ENCODE data around the gene AFAP1L2. TPM values are rescaled to one million over a fixed set of nuclear protein-coding genes. Genes with fewer than 3 reads are reported as not detected.

AFAP1L2 gene
- total RNA-seq, 1 donor from 2014 or later, result 17.9 TPM

DNA sequence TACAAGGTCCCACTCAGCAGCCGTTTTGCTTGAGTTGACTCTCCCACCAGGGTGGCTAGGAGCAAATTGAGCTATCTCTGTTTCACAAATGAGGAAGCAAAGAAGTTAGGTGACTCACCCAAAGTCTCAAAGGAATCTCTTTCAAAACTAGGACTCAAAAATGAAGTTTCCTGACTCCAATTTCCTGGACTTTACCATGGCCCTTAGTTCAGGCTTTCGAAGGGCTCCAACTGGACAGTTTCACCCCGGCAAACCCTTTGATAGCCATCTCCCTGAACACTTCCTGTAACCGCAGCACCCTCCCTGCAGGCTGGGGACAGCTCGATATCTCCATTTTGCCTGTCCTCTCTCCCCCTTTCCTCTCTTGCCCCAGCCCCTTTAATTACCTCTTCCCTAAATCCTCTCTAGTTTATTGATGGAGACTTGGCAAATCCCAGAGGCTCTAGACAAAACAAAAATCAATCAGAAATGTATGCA is 4.7 kb upstream of the AFAP1L2 start:
- no peak for DNase-seq (ENCODE audit: low spot score)

- DNase-seq (ENCODE audit: low spot score), result no peak
These were observed 4.0 kb upstream of the AFAP1L2 start for GRCh38 chr10:114408112-114408967.

- no peak for DNase-seq (ENCODE audit: low spot score)
These were observed 2.2 kb upstream of the AFAP1L2 start for GRCh38 chr10:114406455-114406854.

- DNase-seq (ENCODE audit: low spot score), result no peak
These were observed 679 bp upstream of the AFAP1L2 start for GRCh38 chr10:114405011-114405350.

DNA sequence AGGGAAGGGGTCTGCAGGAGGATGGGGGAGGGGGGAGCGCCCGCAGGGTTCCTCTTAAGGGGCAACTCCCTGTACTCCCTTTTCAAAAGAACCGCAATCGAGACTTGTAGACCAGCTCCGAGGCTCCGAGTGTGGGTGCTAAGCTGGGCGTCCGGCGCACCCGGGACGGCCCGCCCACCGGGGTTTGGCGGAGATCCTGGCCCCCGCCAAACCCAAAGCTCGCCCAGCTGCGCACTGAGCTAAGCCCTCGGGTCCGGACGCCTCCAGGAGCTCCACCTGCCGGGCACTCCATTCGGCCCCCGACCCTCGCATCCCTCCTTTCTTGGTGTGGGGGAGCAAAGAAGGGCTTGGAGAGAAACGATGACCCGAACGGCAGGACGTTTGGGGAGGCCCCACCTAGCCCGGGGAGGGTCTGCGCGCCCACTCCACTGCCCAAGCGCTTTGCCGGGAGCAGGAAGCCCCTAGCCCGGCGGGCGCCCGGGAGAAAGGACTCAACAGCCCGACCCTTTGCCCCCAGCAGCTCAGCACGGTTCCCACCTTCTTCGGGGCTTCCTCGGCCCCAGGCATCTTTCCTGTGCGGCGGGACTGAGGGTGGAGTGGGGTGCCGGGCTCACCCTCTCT is 651 bp downstream of the AFAP1L2 start:
- no peak for DNase-seq (ENCODE audit: low spot score)

DNA sequence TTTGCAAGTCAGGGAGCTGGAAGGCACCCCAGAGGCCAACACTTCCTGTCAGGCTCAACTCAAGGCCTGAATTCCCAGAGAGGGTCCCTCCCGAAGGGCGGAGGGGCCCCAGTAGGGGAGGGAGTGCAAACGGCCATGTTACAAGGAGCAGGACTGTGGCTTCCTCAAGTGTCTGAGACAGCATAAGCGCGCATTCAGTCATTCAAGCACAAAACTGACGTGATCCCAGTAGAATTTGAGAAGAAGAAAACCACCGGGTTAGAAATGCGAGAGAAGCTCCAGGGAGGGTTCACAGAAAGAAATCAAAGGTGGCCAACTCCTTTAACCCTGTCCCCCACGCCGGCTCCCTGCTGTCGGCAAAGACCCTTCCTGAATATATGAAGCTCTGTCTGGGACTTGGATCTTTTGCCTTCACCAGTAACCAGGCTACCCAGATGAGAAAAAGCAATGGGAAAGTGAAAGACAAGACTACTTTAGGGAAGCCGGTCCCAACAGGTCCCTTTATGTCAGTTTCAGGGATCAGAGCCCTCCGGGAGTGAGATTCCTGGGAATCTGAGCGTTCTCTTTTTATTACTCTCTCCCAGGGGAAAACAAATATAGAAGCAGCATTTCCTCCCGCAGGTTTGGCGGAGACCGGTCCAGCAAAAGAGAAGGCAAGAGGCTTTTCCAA is 1.3 kb downstream of the AFAP1L2 start:
- no peak for DNase-seq (ENCODE audit: low spot score)

GRCh38 chr10:114402233-114402632 is 2.1 kb downstream of the AFAP1L2 start:
- DNase-seq (ENCODE audit: low spot score), result no peak

GRCh38 chr10:114401195-114401791 is 3.0 kb downstream of the AFAP1L2 start:
- peak; percentile 79 for DNase-seq (ENCODE audit: low spot score)

DNA sequence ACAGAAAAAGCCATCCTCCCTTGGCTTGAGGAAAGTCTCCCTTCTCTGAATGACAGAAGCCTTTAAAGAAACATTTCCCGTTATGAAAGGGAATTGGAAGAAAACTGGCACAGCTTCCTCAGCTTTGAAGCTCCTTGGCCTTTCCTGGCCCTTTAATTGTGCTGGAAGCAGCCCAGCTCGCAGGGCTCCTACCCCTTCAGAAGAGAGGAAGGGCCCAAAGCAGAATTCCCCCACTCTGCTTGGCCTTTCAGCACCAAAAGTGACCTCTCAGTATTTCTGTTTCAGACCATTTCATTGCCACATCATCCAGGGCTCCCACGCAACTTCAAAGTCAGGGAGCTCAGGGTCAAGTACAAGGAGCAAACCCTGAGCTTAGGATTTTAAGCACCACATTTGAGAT is 4.2 kb downstream of the AFAP1L2 start:
- DNase-seq (ENCODE audit: low spot score), result no peak

- DNase-seq (ENCODE audit: low spot score), result no peak
These were observed 4.7 kb downstream of the AFAP1L2 start for GRCh38 chr10:114399576-114399975.

DNA sequence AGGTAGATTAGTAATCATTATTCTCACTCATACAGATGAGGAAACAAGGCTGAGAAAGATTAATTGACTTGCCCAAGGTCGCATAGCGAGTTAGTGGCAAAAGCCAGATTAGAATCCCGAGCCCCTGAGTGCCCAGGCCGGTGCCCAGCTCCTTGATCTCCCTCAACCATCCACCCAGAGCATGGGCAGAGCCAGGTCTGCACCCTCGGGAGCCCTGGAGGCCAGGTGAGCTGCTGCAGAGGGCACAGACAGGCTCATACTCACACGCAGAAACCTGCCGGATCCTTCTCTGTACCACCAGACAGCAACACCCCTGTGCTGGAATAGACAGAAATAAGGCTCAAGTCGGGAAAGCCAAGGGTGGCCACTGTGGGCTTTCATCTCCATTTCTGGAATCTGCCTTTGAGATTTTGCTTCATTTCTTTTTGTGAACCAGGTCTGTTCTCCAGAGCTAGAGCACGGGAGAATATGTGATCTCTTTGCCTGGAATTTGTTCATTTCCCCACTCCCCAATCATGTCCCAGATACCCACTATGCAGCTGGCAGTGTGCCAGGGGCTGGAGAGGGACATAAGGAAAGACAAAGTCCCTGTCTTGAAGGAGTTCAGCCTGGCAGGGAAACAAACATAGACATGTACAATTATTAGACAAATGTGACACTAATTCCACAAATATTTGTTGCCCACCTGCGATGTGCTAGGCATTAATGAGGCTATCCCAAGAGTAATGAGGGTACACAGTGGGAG is 5.5 kb downstream of the AFAP1L2 start:
- no peak for DNase-seq (ENCODE audit: low spot score)

DNA sequence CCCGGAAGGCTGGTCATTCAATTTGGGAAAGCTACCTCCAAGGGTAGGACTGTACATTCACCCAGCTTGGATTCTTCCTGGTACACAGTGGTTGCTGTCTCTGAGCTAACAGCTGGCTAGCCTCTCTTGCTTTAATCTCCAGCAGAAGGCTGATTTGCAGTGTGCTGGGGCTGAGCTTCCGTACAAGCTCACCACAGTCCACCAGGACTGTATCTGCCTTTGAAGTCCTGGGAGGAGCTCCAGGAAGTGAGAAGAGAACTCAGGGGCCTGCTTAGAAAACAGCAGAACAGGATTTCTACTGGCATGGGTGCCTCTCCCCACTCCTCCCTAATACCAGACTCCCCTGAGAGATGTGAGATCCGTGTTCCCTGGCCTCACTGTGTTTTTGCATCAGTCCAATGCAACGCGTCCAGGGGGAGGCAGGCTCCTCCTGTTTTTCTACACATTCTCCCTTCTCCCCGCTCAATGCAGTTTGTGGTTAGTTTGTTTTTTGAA is 6.6 kb downstream of the AFAP1L2 start:
- DNase-seq (ENCODE audit: low spot score), result no peak

- DNase-seq (ENCODE audit: low spot score), result no peak
These were observed 7.8 kb downstream of the AFAP1L2 start for GRCh38 chr10:114396464-114396863.

GRCh38 chr10:114395366-114396022 is 8.8 kb downstream of the AFAP1L2 start:
- no peak for DNase-seq (ENCODE audit: low spot score)

DNA sequence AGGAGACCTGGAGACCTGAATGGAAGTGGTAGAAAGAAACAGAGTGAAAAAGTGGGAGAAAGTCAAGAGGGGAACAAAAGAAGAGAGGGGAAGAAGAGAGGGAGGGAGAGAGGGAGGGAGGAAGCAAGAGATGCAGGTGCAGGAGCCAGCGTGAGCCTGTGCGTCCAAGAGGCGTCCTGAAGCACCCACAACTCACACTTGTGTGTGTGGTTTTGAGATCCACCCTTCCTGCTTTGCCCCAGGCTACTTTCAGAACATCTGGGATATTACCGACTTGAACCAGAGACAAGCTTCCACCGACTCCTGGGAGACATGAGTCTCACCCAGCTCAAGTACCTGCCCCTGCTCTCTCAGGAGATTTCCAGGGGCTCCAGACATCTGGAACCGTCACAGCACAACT is 9.8 kb downstream of the AFAP1L2 start:
- DNase-seq (ENCODE audit: low spot score), result no peak

DNA sequence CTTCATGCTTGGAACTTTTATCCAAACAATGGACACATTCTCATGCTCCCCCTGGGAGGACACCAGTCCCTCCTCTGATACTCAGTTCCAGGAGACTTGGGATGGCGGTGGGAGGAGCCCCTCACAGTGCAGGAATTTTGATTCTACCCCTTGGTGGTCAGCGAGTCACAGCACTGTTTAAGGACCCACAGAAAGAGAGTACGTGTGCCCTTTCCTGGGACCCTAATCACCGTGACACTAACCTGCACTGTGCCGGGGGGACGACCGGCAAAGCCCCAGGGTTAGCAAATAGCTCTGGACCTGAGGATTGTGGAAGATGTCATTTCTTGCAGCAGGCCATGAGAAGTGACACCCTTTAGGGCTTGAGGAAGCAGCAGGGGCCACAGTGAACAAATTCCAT is 10.4 kb downstream of the AFAP1L2 start:
- DNase-seq (ENCODE audit: low spot score), result no peak

GRCh38 chr10:114393482-114393881 is 10.8 kb downstream of the AFAP1L2 start:
- no peak for DNase-seq (ENCODE audit: low spot score)

DNA sequence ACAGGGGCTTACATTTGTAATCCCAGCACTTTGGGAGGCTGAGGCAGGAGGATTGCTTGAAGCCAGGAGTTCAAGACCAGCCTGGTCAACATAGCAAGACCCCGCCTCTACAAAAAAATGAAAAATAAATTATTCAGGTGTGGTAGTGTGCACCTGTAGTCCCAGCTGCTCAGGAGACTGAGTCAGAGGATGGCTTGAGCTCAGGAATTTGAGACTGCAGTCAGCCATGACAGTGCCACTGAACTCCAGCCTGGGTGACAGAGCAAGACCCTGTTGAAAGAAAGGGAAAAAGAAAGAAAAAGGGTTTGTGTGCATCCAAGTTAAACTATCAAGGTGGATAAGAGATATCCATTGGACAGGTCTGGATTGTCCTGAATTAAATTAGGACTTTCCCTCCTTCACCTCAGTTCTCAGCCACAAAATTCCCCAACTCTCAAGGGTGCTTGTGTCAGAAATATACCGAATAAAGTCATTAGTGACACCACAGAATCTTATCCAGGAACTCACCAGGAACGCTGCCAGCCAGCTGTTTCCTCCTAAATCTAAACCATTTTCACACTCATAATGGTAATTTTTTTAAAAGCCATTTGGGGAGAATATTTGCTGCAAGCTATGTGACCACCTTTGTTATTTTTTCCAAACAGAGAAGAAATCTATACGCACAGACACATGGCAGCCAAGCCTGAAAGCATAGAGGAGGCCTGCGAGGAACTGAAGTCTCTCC is 12.0 kb downstream of the AFAP1L2 start:
- no peak for DNase-seq (ENCODE audit: low spot score)

- no peak for DNase-seq (ENCODE audit: low spot score)
These were observed 12.7 kb downstream of the AFAP1L2 start for GRCh38 chr10:114391599-114391998.

GRCh38 chr10:114389426-114389825 is 14.9 kb downstream of the AFAP1L2 start:
- no peak for DNase-seq (ENCODE audit: low spot score)

Data from ureter (tissue), 1 donor.